H1 (cell line): ENCODE results near the gene NKX6-1. TPM values are rescaled to one million over a fixed set of nuclear protein-coding genes. Genes with fewer than 3 reads are reported as not detected.
A peak's percentile ranks its signal among the peaks of the same experiment; 100 is the strongest.

ENCODE experiments used
- CTCF ChIA-PET: fragments of 300-600 bp; sonication (Branson Sonifier 250); formaldehyde crosslinking; loops from one replicate; lab custom pipeline; 2021; ENCODE audit not compliant: partially characterized antibody; lab: Charles Lee
- POLR2A ChIA-PET: fragments of 300-600 bp; sonication (Branson Sonifier 250); formaldehyde crosslinking; loops from one replicate; lab custom pipeline; 2021; ENCODE audit warnings: inconsistent platforms; ENCODE audit not compliant: partially characterized antibody; lab: Charles Lee
- DNase-seq, 2 experiments: peaks; one replicate each; pipeline versions ENCODE4 v3.0.0 to v3.0.0-alpha.2; 2010 to 2022; ENCODE audit warnings: low spot score in 2 of 2, low read depth in 1 of 2, mixed read lengths in 1 of 2
- FAIRE-seq: peaks from 2 replicates; lab custom pipeline; 2011; peaks lifted over from hg19 to GRCh38; lab: Jason Lieb, UNC
- H2AFZ ChIP-seq: 2 replicates; pipeline ENCODE4 v1.8.1; 2012; ENCODE audit warnings: low read length, inconsistent platforms
- H2AK5ac ChIP-seq: 2 replicates; pipeline ENCODE4 v1.6.1; 2013; ENCODE audit warnings: low read depth, low read length
- H2BK120ac ChIP-seq: replicated peaks from 2 replicates; pipeline ENCODE3; 2013; ENCODE audit warnings: low read depth, low read length, inconsistent platforms
- H2BK12ac ChIP-seq: 2 replicates; pipeline ENCODE4 v1.6.1; 2013; ENCODE audit warnings: low read depth, low read length
- H2BK15ac ChIP-seq: 2 replicates; pipeline ENCODE4 v1.6.1; 2013; ENCODE audit warnings: low read length
- H2BK20ac ChIP-seq: 2 replicates; pipeline ENCODE4 v1.6.1; 2013; ENCODE audit warnings: low read length
- H2BK5ac ChIP-seq: 2 replicates; pipeline ENCODE4 v1.6.1; 2013; ENCODE audit warnings: low read depth, low read length
- H3K14ac ChIP-seq: 2 replicates; pipeline ENCODE4 v1.6.1; 2013; ENCODE audit warnings: inconsistent platforms; ENCODE audit not compliant: insufficient read length
- H3K18ac ChIP-seq: 2 replicates; pipeline ENCODE4 v1.6.1; 2013; ENCODE audit warnings: low read length; ENCODE audit errors: extremely low read depth
- H3K23ac ChIP-seq: 2 replicates; pipeline ENCODE4 v1.6.1; 2013; ENCODE audit warnings: inconsistent platforms; ENCODE audit not compliant: insufficient read length
- H3K23me2 ChIP-seq: 2 replicates; pipeline ENCODE4 v1.6.1; 2013; ENCODE audit warnings: low read depth, low read length
- H3K27ac ChIP-seq: 2 replicates; pipeline ENCODE4 v1.6.1; 2011; ENCODE audit warnings: low read depth, low read length, inconsistent platforms
- H3K27me3 ChIP-seq, 4 experiments: replicated peaks in 1 of 4; 1 replicate in 1 of 4; 2 replicates in 3 of 4; pipeline versions ENCODE4 v1.6.1 to v1.8.1; 2011 to 2013; ENCODE audit warnings: low read length in 3 of 4, mild to moderate bottlenecking in 3 of 4, inconsistent platforms in 2 of 4, mixed read lengths in 2 of 4, moderate library complexity in 1 of 4; ENCODE audit not compliant: control insufficient read depth in 3 of 4, insufficient read depth in 3 of 4; ENCODE audit errors: extremely low read depth in 1 of 4
- H3K36me3 ChIP-seq, 4 experiments: 2 replicates each; pipeline versions ENCODE4 v1.6.1 to v1.8.1; 2011 to 2013; ENCODE audit warnings: mild to moderate bottlenecking in 4 of 4, low read length in 3 of 4, moderate library complexity in 2 of 4, control low read depth in 1 of 4, inconsistent platforms in 1 of 4; ENCODE audit not compliant: insufficient read depth in 4 of 4, control insufficient read depth in 2 of 4
- H3K4ac ChIP-seq: replicated peaks from 2 replicates; pipeline ENCODE3; 2013; ENCODE audit warnings: low read length, low read depth, mixed read lengths, inconsistent platforms; ENCODE audit not compliant: insufficient read length
- H3K4me1 ChIP-seq, 4 experiments: replicated peaks in 1 of 4; 1 replicate in 1 of 4; 2 replicates in 3 of 4; pipeline versions ENCODE4 v1.6.1 to v1.8.1; 2011 to 2013; ENCODE audit warnings: low read length in 3 of 4, inconsistent platforms in 2 of 4, mixed read lengths in 1 of 4; ENCODE audit not compliant: insufficient read depth in 4 of 4, control insufficient read depth in 3 of 4
- H3K4me2 ChIP-seq, 2 experiments: 2 replicates each; pipeline versions ENCODE4 v1.6.1 to v1.8.1; 2011 to 2013; ENCODE audit warnings: low read depth in 2 of 2, low read length in 2 of 2, control low read depth in 1 of 2, inconsistent platforms in 1 of 2, mild to moderate bottlenecking in 1 of 2; ENCODE audit not compliant: insufficient read depth in 1 of 2
- H3K4me3 ChIP-seq, 4 experiments: fragments of 200-600, 300-600 bp in 1 of 4; sonication (generic), shearing (Covaris generic), sonication (Bioruptor Twin) in 1 of 4; 2 replicates each; pipeline versions ENCODE4 v1.5.1 to v1.8.1; 2011 to 2016; ENCODE audit warnings: low read length in 4 of 4, low read depth in 3 of 4, control low read depth in 2 of 4, inconsistent platforms in 2 of 4, mild to moderate bottlenecking in 2 of 4, mixed read lengths in 1 of 4, moderate library complexity in 1 of 4; ENCODE audit not compliant: insufficient read depth in 2 of 4; ENCODE audit errors: extremely low read depth in 1 of 4
- H3K56ac ChIP-seq: replicated peaks from 2 replicates; pipeline ENCODE3; 2013; ENCODE audit warnings: low read depth, mild to moderate bottlenecking, mixed read lengths, low read length, inconsistent platforms; ENCODE audit not compliant: insufficient read length
- H3K79me1 ChIP-seq: 2 replicates; pipeline ENCODE4 v1.6.1; 2013; ENCODE audit warnings: low read depth, low read length, control low read depth
- H3K79me2 ChIP-seq, 2 experiments: 2 replicates each; pipeline versions ENCODE4 v1.6.1 to v1.8.1; 2012 to 2013; ENCODE audit warnings: low read length in 2 of 2, mild to moderate bottlenecking in 2 of 2, inconsistent platforms in 1 of 2; ENCODE audit not compliant: insufficient read depth in 2 of 2, control insufficient read depth in 1 of 2
- H3K9ac ChIP-seq, 4 experiments: replicated peaks in 1 of 4; 1 replicate in 1 of 4; 2 replicates in 3 of 4; pipeline versions ENCODE4 v1.6.1 to v1.8.1; 2011 to 2013; ENCODE audit warnings: low read depth in 3 of 4, low read length in 3 of 4, control low read depth in 2 of 4, mild to moderate bottlenecking in 2 of 4, moderate library complexity in 2 of 4, inconsistent platforms in 1 of 4; ENCODE audit errors: extremely low read depth in 1 of 4
- H3K9me3 ChIP-seq, 2 experiments: 2 replicates each; pipeline versions ENCODE4 v1.6.1 to v1.8.1; 2012 to 2013; ENCODE audit warnings: mild to moderate bottlenecking in 2 of 2, moderate library complexity in 2 of 2, control low read depth in 1 of 2, inconsistent platforms in 1 of 2, low read depth in 1 of 2, low read length in 1 of 2, mixed read lengths in 1 of 2; ENCODE audit not compliant: insufficient read depth in 2 of 2
- H4K20me1 ChIP-seq, 2 experiments: replicated peaks in 1 of 2; 2 replicates each; pipeline versions ENCODE3 to v1.8.1; 2011 to 2013; ENCODE audit warnings: inconsistent platforms in 2 of 2, low read length in 2 of 2, mild to moderate bottlenecking in 1 of 2; ENCODE audit not compliant: insufficient read depth in 2 of 2, control insufficient read depth in 1 of 2
- H4K5ac ChIP-seq: 2 replicates; pipeline ENCODE4 v1.6.1; 2013; ENCODE audit warnings: low read length, low read depth, mixed read lengths, inconsistent platforms; ENCODE audit not compliant: insufficient read length
- H4K8ac ChIP-seq: 2 replicates; pipeline ENCODE4 v1.8.0; 2013; ENCODE audit warnings: mild to moderate bottlenecking, moderate library complexity, low read length, inconsistent platforms; ENCODE audit not compliant: insufficient read depth; ENCODE audit errors: extremely low read depth
- H4K91ac ChIP-seq: replicated peaks from 2 replicates; pipeline ENCODE3; 2013; ENCODE audit warnings: low read length, mixed read lengths, inconsistent platforms; ENCODE audit not compliant: insufficient read length
- BACH1 ChIP-seq: IDR thresholded peaks from 2 replicates; pipeline ENCODE4 v1.6.1; 2012; ENCODE audit warnings: low read length, improper control_type of control experiment
- CBX8 ChIP-seq: fragments of 300-800, 300-1000 bp; sonication (generic); IDR thresholded peaks from 2 replicates; pipeline ENCODE4 v1.7.1; 2016; ENCODE audit warnings: low read depth, low read length, borderline replicate concordance
- FOSL1 ChIP-seq: IDR thresholded peaks from 2 replicates; pipeline ENCODE4 v1.6.1; 2011; ENCODE audit warnings: mild to moderate bottlenecking, low read depth, low read length, moderate library complexity; ENCODE audit not compliant: insufficient read depth
- KDM5A ChIP-seq: fragments of 200-600 bp; IDR thresholded peaks from 2 replicates; pipeline ENCODE4 v1.7.1; 2012; ENCODE audit warnings: mild to moderate bottlenecking, low read length, inconsistent platforms, mixed read lengths
- NRF1 ChIP-seq: IDR thresholded peaks from 2 replicates; pipeline ENCODE4 v1.6.1; 2011; ENCODE audit warnings: mild to moderate bottlenecking, low read depth, low read length, improper control_type of control experiment
- RXRA ChIP-seq: IDR thresholded peaks from 2 replicates; pipeline ENCODE4 v1.6.1; 2011; ENCODE audit warnings: low read depth, mild to moderate bottlenecking, low read length, moderate library complexity; ENCODE audit not compliant: insufficient read depth
- SAP30 ChIP-seq: fragments of 300-600 bp; sonication (generic); IDR thresholded peaks from 2 replicates; pipeline ENCODE4 v1.7.1; 2012; ENCODE audit warnings: low read length, moderate library complexity, mild to moderate bottlenecking, inconsistent platforms; ENCODE audit not compliant: insufficient read depth, insufficient replicate concordance
- WGBS, 2 experiments: shearing (Covaris generic) in 1 of 2; methylation state at CpG; one replicate each; pipeline versions ENCODE4 v1.1.6 to v1.1.7; 2013 to 2015; ENCODE audit warnings: low lambda C conversion rate in 2 of 2, mixed read lengths in 2 of 2, inconsistent platforms in 1 of 2, low coverage in 1 of 2, missing lambda C conversion rate in 1 of 2; ENCODE audit not compliant: insufficient replicate concordance in 2 of 2, insufficient coverage in 1 of 2, insufficient read length in 1 of 2; ENCODE audit errors: extremely low coverage in 1 of 2, missing lambda C conversion rate in 1 of 2; 5-methylcytosine and 5-hydroxymethylcytosine counted together
- polyA plus RNA-seq, 7 experiments: library from polyadenylated mRNA; depleted of rRNA in 3 of 7; stranded (reverse) in 5 of 7; unstranded in 2 of 7; fragments of >200 nt in 5 of 7; fragments of 200-250 nt in 2 of 7; gene quantifications; 1 replicate in 5 of 7; 2 replicates in 1 of 7; 4 replicates in 1 of 7; pipeline versions ENCODE4 v1.2.1 to v1.2.3, GENCODE V29; 2011 to 2013; ENCODE audit warnings: missing spikeins in 2 of 7, mixed read lengths in 2 of 7
- total RNA-seq: library from RNA; stranded (reverse); fragmentation: NEBNext Ultra II Directional; extraction: Animal tissue kit (Norgen Biotek cat#: 25700); gene quantifications from 2 replicates; pipeline ENCODE4 v1.2.1, GENCODE V29; 2021
- TF ChIP-seq, protein P1 (sequence below): IDR thresholded peaks from 2 replicates; pipeline ENCODE4 v1.6.1; 2012; ENCODE audit warnings: low read length, inconsistent platforms
- TF ChIP-seq, protein P2 (sequence below), 3 experiments: IDR thresholded peaks; 1 replicate in 2 of 3; 2 replicates in 1 of 3; pipeline versions ENCODE4 v1.5.1 to v1.6.1; 2011; ENCODE audit warnings: low read length in 3 of 3, mild to moderate bottlenecking in 3 of 3, inconsistent platforms in 2 of 3, low read depth in 1 of 3, moderate library complexity in 1 of 3; ENCODE audit not compliant: insufficient read depth in 1 of 3; ENCODE audit errors: control extremely low read depth in 1 of 3

NKX6-1 gene
- total and polyA plus RNA-seq, 2 of the 8 experiments (the other 6 are each of a cell fraction or from before 2014, with no cell fraction given), result 0.03 to 0.45 TPM

DNA sequence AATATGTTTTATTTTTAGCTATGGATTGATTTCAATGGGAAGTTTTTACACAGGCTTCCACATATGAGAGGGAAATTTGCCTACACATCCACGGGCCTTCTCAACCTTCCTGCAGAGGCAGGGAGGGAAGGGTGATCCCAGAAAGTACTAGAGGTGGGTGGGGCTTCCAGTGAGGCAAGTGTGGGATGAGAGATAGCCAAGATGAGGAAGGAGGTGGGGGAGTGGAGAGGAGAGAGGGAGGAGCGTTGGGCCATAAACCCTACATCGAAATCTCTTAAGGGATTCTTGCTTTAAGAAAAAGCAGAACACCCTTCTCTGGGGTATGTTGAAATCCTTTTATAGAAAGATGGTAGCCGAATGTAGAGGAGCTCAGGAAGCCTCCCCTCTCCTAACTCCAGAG, 19.0 kb downstream of the NKX6-1 start:
- no peak overlapping the region for H3K9ac ChIP-seq
- no peaks in the 10 kb centered on the region for H3K9me3 ChIP-seq
- H3K14ac ChIP-seq, result no peak overlapping the region
- no peaks in the 10 kb centered on the region for H3K79me1 ChIP-seq
- H3K4me2 ChIP-seq, result peak overlapping the region; percentile 29 to 45; a peak in 2 of 4 replicates
- no peak overlapping the region for H3K56ac ChIP-seq
- H3K27me3 ChIP-seq, result peaks cover 45 to 65% (median 55%) of the 10 kb centered on the region in 4 experiments
- H3K23ac ChIP-seq, result no peak overlapping the region
- H3K4me1 ChIP-seq, result peaks cover 0 to 10% (median 5%) of the 10 kb centered on the region in 4 experiments; a peak in 5 of 7 replicates
- H4K5ac ChIP-seq, result no peak overlapping the region
- FAIRE-seq (peak; percentile 73), DNase-seq (no peak)
- POLR2A ChIA-PET, result no interaction called here
- 0 out of 8 replicates have a peak overlapping the region, but pooled peaks of 1 of the 4 experiments have one; percentile 7 for H3K4me3 ChIP-seq
- no peak overlapping the region for H3K4ac ChIP-seq
- no peak overlapping the region for H3K27ac ChIP-seq
- 38% methylated on average over 4 of the region's 4 CpGs; no CpG with 5 or more reads in 1 of the 2 experiments for WGBS, 2 experiments
- 0 out of 2 replicates have a peak overlapping the region, but pooled peaks have one; percentile 18 for H2BK12ac ChIP-seq
- no peak overlapping the region for H2BK5ac ChIP-seq
- no peak overlapping the region for H2AK5ac ChIP-seq
- no peak overlapping the region for H2BK120ac ChIP-seq
- H3K36me3 ChIP-seq, result no peaks in the 10 kb centered on the region
- no peak overlapping the region for H2BK20ac ChIP-seq
- no peak overlapping the region for H4K91ac ChIP-seq
- no peaks in the 10 kb centered on the region for H3K79me2 ChIP-seq
- H3K23me2 ChIP-seq, result no peaks in the 10 kb centered on the region; the same call in 1 of the 2 replicates
- H2BK15ac ChIP-seq, result no peak overlapping the region
- no peak overlapping the region for H4K8ac ChIP-seq
- H3K18ac ChIP-seq, result no peak overlapping the region
- no peak overlapping the region for H2AFZ ChIP-seq
- CTCF ChIA-PET, result interaction anchor here (0.7 to 6.8 kb wide), 7 partner anchors 11 to 219 kb away, joined by 3 to 83 read pairs (median 55); partner anchors contain the start of gene NKX6-1
- no peaks in the 10 kb centered on the region for H4K20me1 ChIP-seq
- TF ChIP-seq BACH1, result no peak
- no peak for TF ChIP-seq NRF1
- no peak for TF ChIP-seq CBX8
- TF ChIP-seq, protein P1, sequence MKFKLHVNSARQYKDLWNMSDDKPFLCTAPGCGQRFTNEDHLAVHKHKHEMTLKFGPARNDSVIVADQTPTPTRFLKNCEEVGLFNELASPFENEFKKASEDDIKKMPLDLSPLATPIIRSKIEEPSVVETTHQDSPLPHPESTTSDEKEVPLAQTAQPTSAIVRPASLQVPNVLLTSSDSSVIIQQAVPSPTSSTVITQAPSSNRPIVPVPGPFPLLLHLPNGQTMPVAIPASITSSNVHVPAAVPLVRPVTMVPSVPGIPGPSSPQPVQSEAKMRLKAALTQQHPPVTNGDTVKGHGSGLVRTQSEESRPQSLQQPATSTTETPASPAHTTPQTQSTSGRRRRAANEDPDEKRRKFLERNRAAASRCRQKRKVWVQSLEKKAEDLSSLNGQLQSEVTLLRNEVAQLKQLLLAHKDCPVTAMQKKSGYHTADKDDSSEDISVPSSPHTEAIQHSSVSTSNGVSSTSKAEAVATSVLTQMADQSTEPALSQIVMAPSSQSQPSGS, result no peak
- no peak for TF ChIP-seq RXRA
- TF ChIP-seq FOSL1, result no peak
- no peak for TF ChIP-seq KDM5A
- TF ChIP-seq, protein P2, sequence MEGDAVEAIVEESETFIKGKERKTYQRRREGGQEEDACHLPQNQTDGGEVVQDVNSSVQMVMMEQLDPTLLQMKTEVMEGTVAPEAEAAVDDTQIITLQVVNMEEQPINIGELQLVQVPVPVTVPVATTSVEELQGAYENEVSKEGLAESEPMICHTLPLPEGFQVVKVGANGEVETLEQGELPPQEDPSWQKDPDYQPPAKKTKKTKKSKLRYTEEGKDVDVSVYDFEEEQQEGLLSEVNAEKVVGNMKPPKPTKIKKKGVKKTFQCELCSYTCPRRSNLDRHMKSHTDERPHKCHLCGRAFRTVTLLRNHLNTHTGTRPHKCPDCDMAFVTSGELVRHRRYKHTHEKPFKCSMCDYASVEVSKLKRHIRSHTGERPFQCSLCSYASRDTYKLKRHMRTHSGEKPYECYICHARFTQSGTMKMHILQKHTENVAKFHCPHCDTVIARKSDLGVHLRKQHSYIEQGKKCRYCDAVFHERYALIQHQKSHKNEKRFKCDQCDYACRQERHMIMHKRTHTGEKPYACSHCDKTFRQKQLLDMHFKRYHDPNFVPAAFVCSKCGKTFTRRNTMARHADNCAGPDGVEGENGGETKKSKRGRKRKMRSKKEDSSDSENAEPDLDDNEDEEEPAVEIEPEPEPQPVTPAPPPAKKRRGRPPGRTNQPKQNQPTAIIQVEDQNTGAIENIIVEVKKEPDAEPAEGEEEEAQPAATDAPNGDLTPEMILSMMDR (IDR thresholded peaks at IDR 0.05; ENCODE audit: control extremely low read depth in 1 of 3, insufficient read depth in 1 of 3, low read depth in 1 of 3, low read length in 3 of 3), result no peak
- TF ChIP-seq SAP30, result no peak
